Immature natural killer cell (primary cell): ENCODE measurements around the gene TRAF3. TPM values are rescaled to one million over a fixed set of nuclear protein-coding genes. Genes with fewer than 3 reads are reported as not detected.
A peak's percentile ranks its signal among the peaks of the same experiment; 100 is the strongest.

Source experiments
- DNase-seq, 3 donors: peaks; one replicate each; pipeline ENCODE4 v3.0.0; 2022; ENCODE audit warnings: mixed read lengths in 1 of 3
- H3K27ac Mint-ChIP-seq, 6 donors: one replicate each; pipeline ENCODE4 v1.8.0; 2020; ENCODE audit warnings: mixed read lengths in 6 of 6, mild to moderate bottlenecking in 5 of 6, inconsistent platforms in 4 of 6, moderate library complexity in 3 of 6
- H3K27me3 Mint-ChIP-seq, 3 donors: one replicate each; pipeline ENCODE4 v1.8.0; 2020 to 2021; ENCODE audit warnings: low read depth in 3 of 3, mild to moderate bottlenecking in 3 of 3, mixed read lengths in 3 of 3, moderate library complexity in 3 of 3, inconsistent platforms in 1 of 3
- H3K36me3 Mint-ChIP-seq, 3 donors: one replicate each; pipeline ENCODE4 v1.8.0; 2020; ENCODE audit warnings: mixed read lengths in 3 of 3, inconsistent platforms in 2 of 3, mild to moderate bottlenecking in 2 of 3
- H3K4me1 Mint-ChIP-seq, 2 donors: one replicate each; pipeline ENCODE4 v1.8.0; 2020; ENCODE audit warnings: inconsistent platforms in 2 of 2, mild to moderate bottlenecking in 2 of 2, mixed read lengths in 2 of 2, moderate library complexity in 1 of 2
- H3K4me3 Mint-ChIP-seq, 5 donors: one replicate each; pipeline ENCODE4 v1.8.0; 2020; ENCODE audit warnings: mild to moderate bottlenecking in 5 of 5, mixed read lengths in 5 of 5, inconsistent platforms in 3 of 5, moderate library complexity in 3 of 5
- H3K9me3 Mint-ChIP-seq, 6 donors: one replicate each; pipeline ENCODE4 v1.8.0; 2020; ENCODE audit warnings: mild to moderate bottlenecking in 6 of 6, mixed read lengths in 6 of 6, inconsistent platforms in 4 of 6, moderate library complexity in 3 of 6
- polyA plus RNA-seq, 3 donors: library from polyadenylated mRNA; unstranded; fragments of 300-500 nt; fragmentation: Illumina TruSeq; gene quantifications; one replicate each; pipeline ENCODE4 v1.2.3, GENCODE V29; 2021

Gene TRAF3
- polyA plus RNA-seq, 3 donors from 2014 or later, result 9.2 to 12.8 (median 9.3) TPM

GRCh38 chr14:102949801-102950451 lies 172.7 kb downstream of the TRAF3 start:
- peaks cover 0 to 9% (median 2%) of the 10 kb centered on the region in 3 donors for H3K27me3 Mint-ChIP-seq

GRCh38 chr14:102951034-102951433 lies 173.8 kb downstream of the TRAF3 start:
- Mint-ChIP-seq H3K9me3 (no peaks in the 10 kb centered on the region), H3K36me3 (no peaks in the 10 kb centered on the region), H3K27me3 (peaks cover 0 to 9% (median 2%) of the 10 kb centered on the region in 3 donors), H3K4me1 (peaks cover 14 to 18% of the 10 kb centered on the region in 2 donors), H3K27ac (no peak overlapping the region), H3K4me3 (no peak overlapping the region)
- no peak for DNase-seq

More at GRCh38 chr14:102949801-102950451, 172.7 kb downstream of the TRAF3 start:
- peak overlapping the region in 2 of 6 donors; percentile 34 to 36 for H3K27ac Mint-ChIP-seq
- H3K4me1 Mint-ChIP-seq, result peaks cover 14 to 18% of the 10 kb centered on the region in 2 donors
- H3K9me3 Mint-ChIP-seq, result no peaks in the 10 kb centered on the region
- no peak for DNase-seq
- H3K4me3 Mint-ChIP-seq, result no peak overlapping the region
- no peaks in the 10 kb centered on the region for H3K36me3 Mint-ChIP-seq

DNA sequence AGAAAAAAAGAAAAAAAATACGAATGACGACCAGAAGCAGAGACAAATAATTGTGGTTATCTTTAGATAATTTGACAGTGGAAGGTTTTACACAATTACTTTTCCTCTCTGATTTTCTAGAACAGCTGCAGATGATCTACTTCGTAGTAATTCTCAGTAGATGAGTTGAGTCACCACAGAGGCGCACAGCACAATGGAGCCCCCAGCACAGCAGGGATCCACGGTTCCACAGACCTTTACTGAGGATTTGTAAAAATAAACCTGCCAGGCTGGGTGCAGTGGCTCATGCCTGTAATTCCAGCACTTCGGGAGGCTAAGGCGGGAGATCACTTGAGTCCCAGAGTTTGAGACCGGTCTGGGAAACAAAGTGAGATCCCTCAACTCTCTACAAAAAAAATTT lies 174.6 kb downstream of the TRAF3 start:
- H3K4me3 Mint-ChIP-seq, result no peak overlapping the region
- H3K4me1 Mint-ChIP-seq, result peaks cover 14 to 18% of the 10 kb centered on the region in 2 donors
- H3K9me3 Mint-ChIP-seq, result no peaks in the 10 kb centered on the region
- DNase-seq, result no peak
- no peaks in the 10 kb centered on the region for H3K36me3 Mint-ChIP-seq
- H3K27me3 Mint-ChIP-seq, result peaks cover 0 to 9% (median 2%) of the 10 kb centered on the region in 3 donors
- H3K27ac Mint-ChIP-seq, result no peak overlapping the region

GRCh38 chr14:102952276-102952675 lies 175.0 kb downstream of the TRAF3 start:
- no peak overlapping the region for H3K4me3 Mint-ChIP-seq
- no peak overlapping the region for H3K27ac Mint-ChIP-seq

GRCh38 chr14:102953100-102953499 lies 175.9 kb downstream of the TRAF3 start:
- Mint-ChIP-seq H3K27ac (no peak overlapping the region), H3K27me3 (peaks cover 0 to 9% (median 2%) of the 10 kb centered on the region in 3 donors), H3K4me3 (no peak overlapping the region), H3K4me1 (peaks cover 11 to 13% of the 10 kb centered on the region in 2 donors), H3K36me3 (no peaks in the 10 kb centered on the region), H3K9me3 (no peaks in the 10 kb centered on the region)
- no peak for DNase-seq

More at GRCh38 chr14:102952276-102952675, 175.0 kb downstream of the TRAF3 start:
- H3K36me3 Mint-ChIP-seq, result no peaks in the 10 kb centered on the region
- DNase-seq, result no peak
- no peaks in the 10 kb centered on the region for H3K9me3 Mint-ChIP-seq
- H3K4me1 Mint-ChIP-seq, result peaks cover 12 to 18% of the 10 kb centered on the region in 2 donors
- peaks cover 0 to 9% (median 2%) of the 10 kb centered on the region in 3 donors for H3K27me3 Mint-ChIP-seq

- Mint-ChIP-seq H3K27ac (no peak overlapping the region), H3K4me3 (no peak overlapping the region), H3K9me3 (no peaks in the 10 kb centered on the region), H3K4me1 (peaks cover 4 to 6% of the 10 kb centered on the region in 2 donors), H3K36me3 (no peaks in the 10 kb centered on the region), H3K27me3 (peaks cover 0 to 9% (median 2%) of the 10 kb centered on the region in 3 donors)
- DNase-seq, result no peak
Observed at GRCh38 chr14:102954081-102954789, 177.0 kb downstream of the TRAF3 start.

GRCh38 chr14:102955636-102956408 lies 178.6 kb downstream of the TRAF3 start:
- Mint-ChIP-seq H3K4me1 (no peaks in the 10 kb centered on the region), H3K27ac (no peak overlapping the region), H3K4me3 (no peak overlapping the region), H3K9me3 (no peaks in the 10 kb centered on the region), H3K36me3 (no peaks in the 10 kb centered on the region), H3K27me3 (peaks cover 2 to 6% (median 3%) of the 10 kb centered on the region in 3 donors)
- DNase-seq, result no peak

DNA sequence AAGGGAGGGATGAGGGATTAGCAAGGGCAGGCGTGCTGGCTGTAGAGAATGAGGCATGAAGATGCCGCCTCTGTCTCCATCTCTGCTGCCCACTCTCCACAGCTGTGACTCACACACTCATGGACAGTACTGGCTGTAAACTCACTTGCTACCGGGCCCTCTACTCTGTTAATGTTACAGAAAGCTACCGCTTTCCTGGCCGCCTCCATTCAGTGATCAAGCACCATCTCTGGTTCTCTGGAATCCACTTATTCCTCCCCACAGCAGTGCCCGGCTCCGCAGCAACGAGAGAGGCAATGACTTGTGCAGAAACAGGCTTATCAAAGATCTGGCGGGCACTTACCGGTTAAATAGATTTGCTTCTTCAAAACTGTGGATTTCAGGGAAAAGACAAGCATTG lies 180.0 kb downstream of the TRAF3 start:
- H3K4me1 Mint-ChIP-seq, result no peaks in the 10 kb centered on the region
- DNase-seq, result no peak
- no peaks in the 10 kb centered on the region for H3K9me3 Mint-ChIP-seq
- peaks cover 2 to 3% (median 2%) of the 10 kb centered on the region in 3 donors for H3K27me3 Mint-ChIP-seq
- H3K27ac Mint-ChIP-seq, result no peak overlapping the region
- H3K4me3 Mint-ChIP-seq, result no peak overlapping the region
- no peaks in the 10 kb centered on the region for H3K36me3 Mint-ChIP-seq

DNA sequence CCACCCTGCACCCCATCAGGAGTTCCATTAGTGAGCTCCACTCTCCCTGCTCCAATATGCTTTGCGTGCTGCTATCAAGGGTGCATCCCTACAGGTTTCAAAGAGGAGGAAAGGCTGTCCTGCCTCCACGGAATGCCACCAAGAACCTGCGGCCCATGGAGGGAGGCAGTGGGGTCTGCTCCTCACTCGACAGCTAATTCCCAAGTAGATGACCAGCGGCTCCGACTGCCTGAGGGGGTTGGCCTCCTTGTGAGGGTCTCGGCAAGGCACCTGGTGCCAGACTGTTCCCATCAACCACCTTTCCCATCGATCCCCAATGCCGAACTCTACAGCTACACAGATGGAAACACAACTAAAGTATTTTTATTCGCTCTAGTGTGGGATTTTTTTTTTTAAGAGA lies 181.2 kb downstream of the TRAF3 start:
- DNase-seq, result no peak
- Mint-ChIP-seq H3K27ac (no peak overlapping the region), H3K27me3 (peaks cover 1 to 3% (median 2%) of the 10 kb centered on the region in 3 donors), H3K4me1 (no peaks in the 10 kb centered on the region), H3K9me3 (no peaks in the 10 kb centered on the region), H3K4me3 (no peak overlapping the region), H3K36me3 (no peaks in the 10 kb centered on the region)

Other genes starting within 250 kb of the TRAF3 start
- under 1 TPM; 0.23 to 0.63 (median 0.24) TPM for gene RCOR1, start 184.8 kb upstream of the TRAF3 start, polyA plus RNA-seq
- gene AMN, start 145.2 kb downstream of the TRAF3 start, polyA plus RNA-seq, result 1 to 10 TPM in 1 of 3 donors, under 1 TPM in 1, not detected in 1; 0.52 to 1.2 TPM